ENCODE data around the gene ENPP6. TPM values are rescaled to one million over a fixed set of nuclear protein-coding genes. Genes with fewer than 3 reads are reported as not detected.
A peak's percentile ranks its signal among the peaks of the same experiment; 100 is the strongest.

The ENPP6 gene
- total RNA-seq, 1 donor from 2014 or later: not detected

DNA sequence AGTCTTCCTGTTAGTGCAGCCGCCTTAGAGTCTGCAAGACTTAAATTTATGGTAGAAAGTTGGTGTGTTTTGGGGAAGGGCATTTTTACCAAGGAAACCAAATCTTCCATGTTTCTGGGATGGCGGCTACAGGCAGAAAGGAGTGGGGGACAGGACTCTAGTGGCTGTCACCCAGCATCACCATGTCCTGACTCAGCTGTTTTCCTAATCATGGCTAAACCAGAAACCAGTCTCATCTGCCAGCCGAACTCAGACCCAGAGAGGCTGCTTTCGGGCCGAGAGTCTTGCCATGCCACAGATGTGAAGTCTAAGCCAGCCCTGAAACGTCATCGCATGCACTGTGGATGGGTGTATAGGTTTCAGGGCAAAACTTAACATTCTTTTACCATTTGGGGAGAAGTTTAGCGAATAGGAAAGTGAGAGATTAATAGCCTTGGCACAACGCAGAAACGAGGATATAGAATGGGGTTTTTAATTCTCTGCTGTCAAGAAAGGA lies 109.6 kb downstream of the ENPP6 start:
- H3K9me3 ChIP-seq (replicated peaks): no peaks in the 10 kb centered on the region
- TF ChIP-seq, protein P1, sequence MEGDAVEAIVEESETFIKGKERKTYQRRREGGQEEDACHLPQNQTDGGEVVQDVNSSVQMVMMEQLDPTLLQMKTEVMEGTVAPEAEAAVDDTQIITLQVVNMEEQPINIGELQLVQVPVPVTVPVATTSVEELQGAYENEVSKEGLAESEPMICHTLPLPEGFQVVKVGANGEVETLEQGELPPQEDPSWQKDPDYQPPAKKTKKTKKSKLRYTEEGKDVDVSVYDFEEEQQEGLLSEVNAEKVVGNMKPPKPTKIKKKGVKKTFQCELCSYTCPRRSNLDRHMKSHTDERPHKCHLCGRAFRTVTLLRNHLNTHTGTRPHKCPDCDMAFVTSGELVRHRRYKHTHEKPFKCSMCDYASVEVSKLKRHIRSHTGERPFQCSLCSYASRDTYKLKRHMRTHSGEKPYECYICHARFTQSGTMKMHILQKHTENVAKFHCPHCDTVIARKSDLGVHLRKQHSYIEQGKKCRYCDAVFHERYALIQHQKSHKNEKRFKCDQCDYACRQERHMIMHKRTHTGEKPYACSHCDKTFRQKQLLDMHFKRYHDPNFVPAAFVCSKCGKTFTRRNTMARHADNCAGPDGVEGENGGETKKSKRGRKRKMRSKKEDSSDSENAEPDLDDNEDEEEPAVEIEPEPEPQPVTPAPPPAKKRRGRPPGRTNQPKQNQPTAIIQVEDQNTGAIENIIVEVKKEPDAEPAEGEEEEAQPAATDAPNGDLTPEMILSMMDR (IDR thresholded peaks at IDR 0.05; ENCODE audit: borderline replicate concordance): no peak
- intact Hi-C loops (cut with micrococcal nuclease): loop anchor here (10.0 kb wide), 1 partner anchor 57 kb away; no protein-coding TSS in a partner anchor

DNA sequence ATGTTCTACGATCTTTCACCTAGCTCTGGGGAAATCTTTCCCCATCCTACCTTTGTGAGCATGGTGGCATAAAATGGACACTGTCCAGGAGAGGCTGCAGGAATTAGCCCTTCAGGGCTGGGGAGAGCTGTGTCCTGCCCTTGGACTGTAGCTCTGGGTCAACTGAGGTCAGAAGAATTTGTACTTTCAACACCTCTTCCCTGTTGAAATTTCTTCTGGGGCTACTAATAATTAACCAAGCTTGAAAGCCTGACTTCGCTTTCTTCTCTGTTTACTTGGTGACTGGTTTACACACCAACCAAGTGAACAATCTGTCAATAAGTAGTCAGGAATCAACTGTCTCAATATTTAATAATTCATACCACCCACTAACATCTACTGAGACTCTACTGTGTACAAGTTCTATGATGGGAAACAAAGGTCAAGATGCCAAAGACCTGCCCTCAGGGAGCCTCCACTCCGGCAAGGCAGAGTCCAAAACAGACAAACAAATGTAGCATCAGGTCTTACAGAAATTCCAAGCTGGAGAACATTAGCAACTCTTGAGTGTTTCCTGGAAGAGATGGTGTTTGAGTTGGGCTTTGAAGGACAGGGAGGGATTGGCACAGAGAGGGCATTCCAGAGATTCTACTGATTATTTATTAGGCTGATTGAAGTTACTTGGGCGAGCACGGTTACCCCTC lies 113.1 kb downstream of the ENPP6 start:
- Histone ChIP-seq H3K27me3 (ENCODE audit: low read depth) (no peaks in the 10 kb centered on the region), H3K9me3 (replicated peaks) (no peaks in the 10 kb centered on the region), H3K4me3 (no peak overlapping the region), H3K36me3 (no peaks in the 10 kb centered on the region), H3K4me1 (peaks cover 31% of the 10 kb centered on the region), H3K27ac (replicated peaks) (peak overlapping the region; percentile 31)
- DNase-seq: no peak
- intact Hi-C loops (cut with micrococcal nuclease): loop anchor here (10.0 kb wide), 1 partner anchor 60 kb away; no protein-coding TSS in a partner anchor
- TF ChIP-seq, protein P1 (IDR thresholded peaks at IDR 0.05; ENCODE audit: borderline replicate concordance): no peak

More for the DNA sequence above, 109.6 kb downstream of the ENPP6 start:
- Histone ChIP-seq H3K4me3 (no peak overlapping the region), H3K27me3 (ENCODE audit: low read depth) (no peaks in the 10 kb centered on the region), H3K36me3 (no peaks in the 10 kb centered on the region), H3K4me1 (peaks cover 19% of the 10 kb centered on the region), H3K27ac (replicated peaks) (no peak overlapping the region)
- no peak for DNase-seq

DNA sequence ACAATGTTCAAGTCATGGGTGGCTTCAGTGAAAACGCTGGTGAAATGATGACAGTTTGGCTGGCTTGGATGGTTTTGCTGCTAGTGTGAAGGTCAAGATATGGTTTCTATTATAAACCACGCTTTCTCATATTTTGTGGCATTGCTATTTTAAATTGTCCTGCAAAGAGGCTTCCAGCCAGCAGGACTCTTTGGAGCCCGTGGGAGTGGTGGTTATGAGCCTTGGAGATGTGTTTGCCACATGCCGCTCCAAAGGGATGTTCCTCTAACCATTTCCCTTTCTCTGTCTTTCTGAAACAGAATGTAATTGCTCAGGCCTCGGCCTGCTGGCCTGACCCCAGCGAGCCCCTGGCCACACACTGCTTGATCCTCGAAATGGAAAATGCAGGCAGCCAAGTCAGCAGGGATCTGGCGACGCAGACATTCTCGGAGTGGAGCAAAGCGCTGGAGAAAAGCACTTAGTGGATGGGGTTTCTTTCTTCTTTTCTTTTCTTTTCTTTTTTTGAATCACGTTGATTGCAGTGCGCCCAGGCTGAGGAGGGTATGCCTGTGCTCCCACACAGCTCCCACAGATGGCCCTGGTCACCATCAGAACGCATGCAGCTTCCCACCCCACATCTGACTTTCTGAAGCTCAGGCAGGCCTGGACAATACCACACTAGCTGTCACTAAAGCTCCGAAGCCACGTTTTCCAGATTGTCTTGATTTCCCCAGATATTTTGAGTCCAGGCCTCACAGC lies 114.0 kb downstream of the ENPP6 start:
- Histone ChIP-seq H3K9me3 (replicated peaks) (no peaks in the 10 kb centered on the region), H3K4me1 (peaks cover 31% of the 10 kb centered on the region), H3K27ac (replicated peaks) (peak overlapping the region; percentile 31), H3K36me3 (no peaks in the 10 kb centered on the region), H3K4me3 (no peak overlapping the region), H3K27me3 (ENCODE audit: low read depth) (no peaks in the 10 kb centered on the region)
- TF ChIP-seq, protein P1 (IDR thresholded peaks at IDR 0.05; ENCODE audit: borderline replicate concordance): no peak
- no peak for DNase-seq
- intact Hi-C loops (cut with micrococcal nuclease): loop anchor here (10.0 kb wide), 1 partner anchor 61 kb away; no protein-coding TSS in a partner anchor

DNA sequence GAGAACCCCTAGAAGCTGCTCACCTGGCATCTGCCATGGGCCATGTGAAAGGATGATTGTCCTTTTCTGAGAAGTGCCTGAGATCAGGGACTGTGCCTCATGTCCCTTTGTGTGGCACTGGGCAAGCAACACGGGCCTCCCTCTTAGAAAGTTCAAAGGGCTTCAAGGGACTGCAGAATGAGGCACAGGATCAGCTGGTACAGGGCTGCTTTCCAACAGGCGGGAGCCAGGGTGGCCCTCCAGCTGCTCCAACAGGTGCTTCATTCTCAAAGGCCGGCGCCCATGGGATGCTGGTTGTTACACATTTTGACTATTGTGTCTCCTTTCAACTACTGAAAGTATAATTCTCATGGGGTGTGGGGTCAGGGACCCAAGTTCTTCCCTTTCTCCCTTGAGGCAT lies 114.7 kb downstream of the ENPP6 start:
- Histone ChIP-seq H3K36me3 (no peaks in the 10 kb centered on the region), H3K27ac (replicated peaks) (no peak overlapping the region), H3K4me1 (peaks cover 31% of the 10 kb centered on the region), H3K4me3 (no peak overlapping the region), H3K9me3 (replicated peaks) (no peaks in the 10 kb centered on the region), H3K27me3 (ENCODE audit: low read depth) (no peaks in the 10 kb centered on the region)
- intact Hi-C loops (cut with micrococcal nuclease): loop anchor here (10.0 kb wide), 1 partner anchor 62 kb away; no protein-coding TSS in a partner anchor
- no peak for DNase-seq
- TF ChIP-seq, protein P1 (IDR thresholded peaks at IDR 0.05; ENCODE audit: borderline replicate concordance): no peak

DNA sequence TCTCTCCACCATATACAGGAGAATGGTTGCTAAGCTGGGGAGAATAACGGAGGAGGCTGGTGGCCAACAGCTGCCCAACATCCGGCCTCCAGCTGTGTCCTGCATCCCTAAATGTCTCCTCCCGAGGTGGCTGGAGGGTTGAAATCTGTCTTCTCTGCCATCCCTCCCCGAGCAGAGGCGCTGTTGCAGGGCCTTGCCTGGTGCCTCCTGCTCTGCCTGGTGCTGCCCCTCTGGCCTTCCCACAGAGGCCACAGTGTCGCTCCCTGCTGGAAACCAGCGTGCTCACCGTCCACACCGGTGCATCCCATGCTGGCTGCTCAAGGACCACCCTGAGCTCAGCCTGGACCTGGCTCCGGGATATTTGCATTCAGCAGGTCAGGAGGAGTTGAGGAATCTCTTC lies 115.2 kb downstream of the ENPP6 start:
- peaks cover 31% of the 10 kb centered on the region for H3K4me1 ChIP-seq
- no peak overlapping the region for H3K4me3 ChIP-seq
- no peaks in the 10 kb centered on the region for H3K36me3 ChIP-seq
- no peaks in the 10 kb centered on the region for H3K27me3 ChIP-seq (ENCODE audit: low read depth)
- intact Hi-C loops (cut with micrococcal nuclease): loop anchor here (10.0 kb wide), 1 partner anchor 62 kb away; no protein-coding TSS in a partner anchor
- no peaks in the 10 kb centered on the region for H3K9me3 ChIP-seq (replicated peaks)
- TF ChIP-seq, protein P1 (IDR thresholded peaks at IDR 0.05; ENCODE audit: borderline replicate concordance): no peak
- no peak overlapping the region for H3K27ac ChIP-seq (replicated peaks)
- no peak for DNase-seq
